HCT116 (cell line): ENCODE measurements around the gene NUB1. TPM values are rescaled to one million over a fixed set of nuclear protein-coding genes. Genes with fewer than 3 reads are reported as not detected.

Experiments used
- ATAC-seq: fragments of 200-7000 bp; cut with Tn5 transposase; 2 replicates; pipeline ENCODE4 v1.9.1; 2020; ENCODE audit warnings: mild to moderate bottlenecking, moderate library complexity
- BruUV-seq: library from RNA; stranded (reverse); fragments of 400-500 nt; replicated peaks from 2 replicates; lab custom pipeline; 2021; lab: Mats Ljungman, UMichigan
- CTCF ChIA-PET: fragments of 300-600 bp; sonication (Branson Sonifier 250); formaldehyde crosslinking; loops from one replicate; lab custom pipeline; 2021; ENCODE audit warnings: antibody characterized with exemption; lab: Charles Lee
- POLR2A ChIA-PET: fragments of 300-600, 350-600 bp; sonication (Branson Sonifier 250); formaldehyde crosslinking; loops from one replicate; lab custom pipeline; 2021; ENCODE audit warnings: antibody characterized with exemption; lab: Charles Lee
- RAD21 ChIA-PET, 2 experiments: fragments of 300-600 bp; sonication (Branson Sonifier 250); formaldehyde crosslinking; loops; one replicate each; lab custom pipeline; 2023; ENCODE audit warnings: low total read pairs in 2 of 2; ENCODE audit not compliant: uncharacterized antibody in 2 of 2, unreplicated experiment in 2 of 2, low non-redundant PET in 1 of 2; lab: Charles Lee
- DNase-seq: peaks from one replicate; pipeline ENCODE4 v3.0.0-alpha.2; 2010; ENCODE audit warnings: low read depth, low spot score
- H2AFZ ChIP-seq: fragments of 200-600 bp; shearing (Covaris generic), sonication (generic); 2 replicates; pipeline ENCODE4 v1.6.1; 2017; ENCODE audit warnings: low read depth, mixed run types, mixed read lengths, antibody characterized with exemption, low read length; ENCODE audit not compliant: poor library complexity, severe bottlenecking
- H3K27ac ChIP-seq: 2 replicates; pipeline ENCODE4 v1.5.1; 2012; ENCODE audit warnings: low read depth, low read length
- H3K27me3 ChIP-seq: fragments of 200-600 bp; sonication (generic); 2 replicates; pipeline ENCODE4 v1.6.1; 2016; ENCODE audit warnings: mixed run types, low read length, mixed read lengths; ENCODE audit not compliant: insufficient read depth
- H3K36me3 ChIP-seq, 2 experiments: fragments of 200-500 bp in 1 of 2; fragments of 200-600 bp in 1 of 2; sonication (Bioruptor generic) in 1 of 2; sonication (generic) in 1 of 2; 2 replicates each; pipeline versions ENCODE4 v1.5.1 to v1.6.1; 2014 to 2016; ENCODE audit warnings: low read length in 2 of 2, inconsistent platforms in 1 of 2, mixed read lengths in 1 of 2, mixed run types in 1 of 2; ENCODE audit not compliant: insufficient read depth in 2 of 2, control insufficient read depth in 1 of 2
- H3K4me1 ChIP-seq, 2 experiments: fragments of 200-600 bp in 1 of 2; sonication (generic) in 1 of 2; 2 replicates each; pipeline versions ENCODE4 v1.5.1 to v1.6.1; 2012 to 2017; ENCODE audit warnings: low read length in 2 of 2, inconsistent platforms in 1 of 2, mild to moderate bottlenecking in 1 of 2, mixed read lengths in 1 of 2, mixed run types in 1 of 2, moderate library complexity in 1 of 2; ENCODE audit not compliant: insufficient read depth in 2 of 2, control insufficient read depth in 1 of 2
- H3K4me2 ChIP-seq: fragments of 200-600 bp; sonication (generic); 2 replicates; pipeline ENCODE4 v1.6.1; 2017; ENCODE audit warnings: mixed run types, low read length, mixed read lengths
- H3K4me3 ChIP-seq, 2 experiments: fragments of 200-600 bp in 1 of 2; sonication (generic) in 1 of 2; replicated peaks in 1 of 2; 2 replicates each; pipeline ENCODE4 v1.5.1; 2011 to 2016; ENCODE audit warnings: low read length in 2 of 2, control low read depth in 1 of 2, low read depth in 1 of 2, mild to moderate bottlenecking in 1 of 2, mixed read lengths in 1 of 2, mixed run types in 1 of 2
- H3K79me2 ChIP-seq: fragments of 200-600 bp; sonication (generic); 2 replicates; pipeline ENCODE4 v1.6.1; 2017; ENCODE audit warnings: mild to moderate bottlenecking, mixed run types, low read length, moderate library complexity, mixed read lengths; ENCODE audit not compliant: insufficient read depth
- H3K9ac ChIP-seq: fragments of 200-600 bp; sonication (generic); 2 replicates; pipeline ENCODE4 v1.6.1; 2016; ENCODE audit warnings: low read length, mixed read lengths
- H3K9me2 ChIP-seq: fragments of 200-600 bp; sonication (generic), shearing (Covaris generic); 2 replicates; pipeline ENCODE4 v1.6.1; 2017; ENCODE audit warnings: mixed run types, mild to moderate bottlenecking, moderate library complexity; ENCODE audit not compliant: insufficient read depth
- H3K9me3 ChIP-seq, 2 experiments: fragments of 200-500 bp in 1 of 2; fragments of 200-600 bp in 1 of 2; sonication (Bioruptor generic) in 1 of 2; sonication (generic) in 1 of 2; 2 replicates each; pipeline ENCODE4 v1.6.1; 2014 to 2017; ENCODE audit warnings: low read length in 2 of 2, mixed read lengths in 2 of 2, inconsistent platforms in 1 of 2, low read depth in 1 of 2, mild to moderate bottlenecking in 1 of 2, mixed run types in 1 of 2, moderate library complexity in 1 of 2; ENCODE audit not compliant: control insufficient read depth in 1 of 2, insufficient read depth in 1 of 2
- H4K20me1 ChIP-seq: fragments of 200-600 bp; sonication (generic), shearing (Covaris generic); 2 replicates; pipeline ENCODE4 v1.6.1; 2017; ENCODE audit warnings: mixed run types, mild to moderate bottlenecking, moderate library complexity; ENCODE audit not compliant: insufficient read depth
- CBX3 ChIP-seq: IDR thresholded peaks from 2 replicates; pipeline ENCODE4 v1.6.1; 2012; ENCODE audit warnings: low read depth
- EGR1 ChIP-seq: IDR thresholded peaks from 2 replicates; pipeline ENCODE4 v1.6.1; 2012; ENCODE audit warnings: low read depth
- ELF1 ChIP-seq: IDR thresholded peaks from 2 replicates; pipeline ENCODE4 v1.6.1; 2012; ENCODE audit warnings: low read depth, borderline replicate concordance
- EZH2phosphoT487 ChIP-seq: fragments of 200-600 bp; IDR thresholded peaks from 2 replicates; pipeline ENCODE4 v1.6.1; 2018; ENCODE audit warnings: antibody characterized with exemption, borderline replicate concordance
- FOSL1 ChIP-seq: IDR thresholded peaks from 2 replicates; pipeline ENCODE4 v1.6.1; 2012; ENCODE audit warnings: low read depth
- JUND ChIP-seq: IDR thresholded peaks from 2 replicates; pipeline ENCODE4 v1.6.1; 2012
- POLR2AphosphoS5 ChIP-seq: IDR thresholded peaks from 2 replicates; pipeline ENCODE4 v1.6.1; 2011; ENCODE audit warnings: mild to moderate bottlenecking, low read depth, low read length, moderate library complexity
- RAD21 ChIP-seq: IDR thresholded peaks from 2 replicates; pipeline ENCODE4 v1.6.1; 2012; ENCODE audit warnings: low read depth, mild to moderate bottlenecking
- REST ChIP-seq: IDR thresholded peaks from 2 replicates; pipeline ENCODE4 v1.6.1; 2012; ENCODE audit warnings: low read depth
- YY1 ChIP-seq: IDR thresholded peaks from 2 replicates; pipeline ENCODE4 v1.6.1; 2011; ENCODE audit warnings: low read length, low read depth, moderate library complexity, mild to moderate bottlenecking; ENCODE audit not compliant: insufficient replicate concordance; ENCODE audit errors: extremely low read depth
- ZBTB33 ChIP-seq: IDR thresholded peaks from 2 replicates; pipeline ENCODE4 v1.6.1; 2011; ENCODE audit warnings: mild to moderate bottlenecking, low read length, moderate library complexity; ENCODE audit not compliant: insufficient replicate concordance; ENCODE audit errors: extremely low read depth
- intact Hi-C: fragments of 100-400 bp; cut with micrococcal nuclease; formaldehyde crosslinking; loops from 2 replicates; pipeline ENCODE4 v1.10.0; 2022
- total RNA-seq: library from RNA; stranded (reverse); gene quantifications from one replicate; pipeline ENCODE4 v1.2.1, GENCODE V29; 2021; ENCODE audit not compliant: unreplicated experiment
- TF ChIP-seq, protein P1 (sequence below), 3 experiments: fragments of 200-600 bp in 1 of 3; sonication (generic) in 1 of 3; IDR thresholded peaks in 2 of 3; conservative IDR thresholded peaks in 1 of 3; 2 replicates each; pipeline ENCODE4 v1.5.1; 2012 to 2017; ENCODE audit warnings: low read depth in 2 of 3, low read length in 2 of 3, antibody characterized with exemption in 1 of 3, borderline replicate concordance in 1 of 3, control low read depth in 1 of 3, mild to moderate bottlenecking in 1 of 3, mixed read lengths in 1 of 3, mixed run types in 1 of 3, moderate library complexity in 1 of 3; ENCODE audit not compliant: insufficient read depth in 1 of 3

Gene NUB1
- total RNA-seq, 1 experiment from 2014 or later, result 44.0 TPM

DNA sequence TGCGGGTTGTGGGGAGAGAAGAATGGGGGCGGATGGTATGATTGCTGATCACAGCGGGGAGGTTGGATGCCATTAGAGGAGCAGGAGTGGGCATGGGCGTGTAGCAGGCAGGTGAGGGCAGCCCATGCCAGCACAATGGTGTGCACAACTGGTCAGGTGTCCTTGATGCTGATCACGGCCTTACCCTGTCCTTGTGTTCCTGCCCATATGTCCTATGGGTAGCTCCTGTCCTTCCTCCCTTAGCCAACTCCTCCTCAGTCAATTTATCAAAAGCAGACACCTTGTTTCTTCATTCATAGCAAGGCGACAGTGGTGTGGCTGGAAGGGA, 37.5 kb downstream of the NUB1 start:
- BruUV-seq, result no TSS peak

DNA sequence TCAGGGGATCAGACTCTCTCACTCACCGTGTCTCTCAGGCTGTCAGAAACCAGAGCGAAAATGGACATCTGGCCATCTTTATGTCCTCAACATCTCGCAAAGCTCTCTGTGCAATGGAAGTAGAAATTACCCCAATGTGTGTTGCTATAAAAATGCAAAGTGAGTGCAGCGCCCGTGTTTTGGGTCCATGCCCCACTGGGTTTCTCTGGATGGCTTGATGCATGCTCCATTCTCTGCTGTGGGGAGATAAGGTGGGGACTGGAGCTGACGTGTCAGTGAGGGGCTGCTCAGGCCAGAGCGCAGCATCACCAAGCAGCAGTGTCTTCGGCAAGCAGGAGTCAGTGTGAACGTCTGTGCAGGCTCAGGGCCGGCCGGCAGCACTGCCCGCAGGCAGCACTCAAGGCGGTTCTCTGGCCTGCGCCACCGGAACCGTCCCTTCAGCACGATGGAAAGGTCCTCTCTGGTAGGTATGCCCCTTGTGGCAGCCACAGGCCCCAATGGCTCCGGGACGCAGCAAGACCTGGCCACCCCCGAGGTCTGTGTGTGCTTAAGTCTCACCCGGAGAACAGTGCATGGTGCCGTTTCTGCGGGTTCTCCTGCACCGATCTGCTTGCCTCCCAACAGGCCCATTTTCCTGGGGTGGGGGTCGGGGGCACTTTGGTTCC, 38.1 kb downstream of the NUB1 start:
- TF ChIP-seq ZBTB33 (no peak), ELF1 (no peak), RAD21 (no peak), POLR2AphosphoS5 (no peak), REST (no peak), EZH2phosphoT487 (no peak), EGR1 (no peak), FOSL1 (no peak), CBX3 (no peak)
- TF ChIP-seq, protein P1, sequence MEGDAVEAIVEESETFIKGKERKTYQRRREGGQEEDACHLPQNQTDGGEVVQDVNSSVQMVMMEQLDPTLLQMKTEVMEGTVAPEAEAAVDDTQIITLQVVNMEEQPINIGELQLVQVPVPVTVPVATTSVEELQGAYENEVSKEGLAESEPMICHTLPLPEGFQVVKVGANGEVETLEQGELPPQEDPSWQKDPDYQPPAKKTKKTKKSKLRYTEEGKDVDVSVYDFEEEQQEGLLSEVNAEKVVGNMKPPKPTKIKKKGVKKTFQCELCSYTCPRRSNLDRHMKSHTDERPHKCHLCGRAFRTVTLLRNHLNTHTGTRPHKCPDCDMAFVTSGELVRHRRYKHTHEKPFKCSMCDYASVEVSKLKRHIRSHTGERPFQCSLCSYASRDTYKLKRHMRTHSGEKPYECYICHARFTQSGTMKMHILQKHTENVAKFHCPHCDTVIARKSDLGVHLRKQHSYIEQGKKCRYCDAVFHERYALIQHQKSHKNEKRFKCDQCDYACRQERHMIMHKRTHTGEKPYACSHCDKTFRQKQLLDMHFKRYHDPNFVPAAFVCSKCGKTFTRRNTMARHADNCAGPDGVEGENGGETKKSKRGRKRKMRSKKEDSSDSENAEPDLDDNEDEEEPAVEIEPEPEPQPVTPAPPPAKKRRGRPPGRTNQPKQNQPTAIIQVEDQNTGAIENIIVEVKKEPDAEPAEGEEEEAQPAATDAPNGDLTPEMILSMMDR (IDR thresholded peaks at IDR 0.05 in 2 of 3, conservative IDR thresholded peaks at IDR 0.05 in 1 of 3; ENCODE audit: borderline replicate concordance in 1 of 3, insufficient read depth in 1 of 3, low read depth in 2 of 3, low read length in 2 of 3), result no peak
- H3K79me2 ChIP-seq, result no peaks in the 10 kb centered on the region
- no TSS peak for BruUV-seq
- CTCF ChIA-PET, result no interaction called here
- no peak overlapping the region for H3K4me3 ChIP-seq
- H2AFZ ChIP-seq, result no peak overlapping the region
- H3K9me2 ChIP-seq, result no peaks in the 10 kb centered on the region
- no peak overlapping the region for H3K4me2 ChIP-seq
- RAD21 ChIA-PET, result no interaction called here
- no peaks in the 10 kb centered on the region for H3K27me3 ChIP-seq
- no peaks in the 10 kb centered on the region; a peak in 1 of 4 replicates for H3K4me1 ChIP-seq
- no peaks in the 10 kb centered on the region; a peak in 1 of 4 replicates for H3K36me3 ChIP-seq
- H3K9ac ChIP-seq, result no peak overlapping the region
- H3K27ac ChIP-seq, result no peak overlapping the region
- POLR2A ChIA-PET, result no interaction called here
- no peaks in the 10 kb centered on the region for H3K9me3 ChIP-seq
- ATAC-seq, result peak; percentile 18; the same call in 1 of the 2 replicates
- no peaks in the 10 kb centered on the region for H4K20me1 ChIP-seq
- no peak for DNase-seq
- intact Hi-C loops, result no loop called here

More for the DNA sequence above, 37.5 kb downstream of the NUB1 start:
- Histone ChIP-seq H3K9ac (no peak overlapping the region), H3K9me3 (no peaks in the 10 kb centered on the region), H3K4me1 (no peaks in the 10 kb centered on the region; a peak in 1 of 4 replicates), H3K4me3 (no peak overlapping the region), H4K20me1 (no peaks in the 10 kb centered on the region), H3K9me2 (no peaks in the 10 kb centered on the region), H3K27me3 (no peaks in the 10 kb centered on the region), H3K36me3 (no peaks in the 10 kb centered on the region; a peak in 1 of 4 replicates), H3K4me2 (no peak overlapping the region)
- DNase-seq, result no peak
- no peak for ATAC-seq
- POLR2A ChIA-PET, result no interaction called here
- TF ChIP-seq YY1, result no peak
- TF ChIP-seq JUND, result no peak
- TF ChIP-seq, all 23 proteins: peak for 0
- Histone ChIP-seq H3K79me2 (no peaks in the 10 kb centered on the region), H3K27ac (no peak overlapping the region), H2AFZ (no peak overlapping the region)
- intact Hi-C loops, result no loop called here
- ChIA-PET CTCF (no interaction called here), RAD21 (no interaction called here)
